ENCODE measurements around the gene RETREG3.

The RETREG3 gene

GRCh38 chr17:42536372-42537155 is 72.6 kb downstream of the RETREG3 start:
- H3K27ac ChIP-seq, result peak overlapping the region; percentile 93
- TF ChIP-seq ZFX (IDR thresholded peaks at IDR 0.05) (peak; percentile 72; the same call in 1 of the 2 replicates), CTCF (conservative IDR thresholded peaks at IDR 0.05) (no peak)

- no peak for TF ChIP-seq CTCF (conservative IDR thresholded peaks at IDR 0.05)
- no peak for TF ChIP-seq ZFX (IDR thresholded peaks at IDR 0.05)
- peak within 1 kb of the TSS; percentile 93 for H3K27ac ChIP-seq
Observed at GRCh38 chr17:42536048-42536371, 73.2 kb downstream of the RETREG3 start, which contains the start of gene NAGLU. TSS of gene NAGLU (plus strand) at chr17:42536241. CDS start at chr17:42536273, 32 bp downstream.

GRCh38 chr17:42535155-42536047 is 73.8 kb downstream of the RETREG3 start:
- H3K27ac ChIP-seq, result peak overlapping the region; percentile 93
- TF ChIP-seq ZFX (IDR thresholded peaks at IDR 0.05), result no peak

GRCh38 chr17:42531455-42532354 is 77.5 kb downstream of the RETREG3 start:
- TF ChIP-seq CTCF (conservative IDR thresholded peaks at IDR 0.05), result no peak; the same call in 1 of the 2 replicates
- no peak for TF ChIP-seq ZFX (IDR thresholded peaks at IDR 0.05)
- peak overlapping the region; percentile 45 for H3K27ac ChIP-seq

GRCh38 chr17:42530952-42531454 is 78.2 kb downstream of the RETREG3 start:
- peak overlapping the region; percentile 45 for H3K27ac ChIP-seq
- no peak for TF ChIP-seq ZFX (IDR thresholded peaks at IDR 0.05)
- TF ChIP-seq CTCF (conservative IDR thresholded peaks at IDR 0.05), result no peak

Measured in C4-2B (cell line).